Measurements from ENCODE around the gene CISD3.

Gene CISD3

GRCh38 chr17:38747463-38748148 is 17.5 kb downstream of the CISD3 start:
- DNase-seq (ENCODE audit: extremely low read depth, low read depth), result no peak
- no peak for TF ChIP-seq CTCF (IDR thresholded peaks at IDR 0.05; ENCODE audit: low read depth, low read length)

GRCh38 chr17:38748149-38748891 is 18.2 kb downstream of the CISD3 start, which contains the start of gene PCGF2:
Gene PCGF2 (minus strand): TSS chr17:38748336. CDS start chr17:38740402, 7,934 bp downstream.
- no peak for TF ChIP-seq CTCF (IDR thresholded peaks at IDR 0.05; ENCODE audit: low read depth, low read length)
- peak; percentile 66 for DNase-seq (ENCODE audit: extremely low read depth, low read depth)

GRCh38 chr17:38748892-38749222 is 18.7 kb downstream of the CISD3 start:
- no peak for TF ChIP-seq CTCF (IDR thresholded peaks at IDR 0.05; ENCODE audit: low read depth, low read length)
- no peak for DNase-seq (ENCODE audit: extremely low read depth, low read depth)

GRCh38 chr17:38749223-38750043 is 19.3 kb downstream of the CISD3 start:
- peak; percentile 43 for DNase-seq (ENCODE audit: extremely low read depth, low read depth)
- no peak for TF ChIP-seq CTCF (IDR thresholded peaks at IDR 0.05; ENCODE audit: low read depth, low read length)

GRCh38 chr17:38750044-38750311 is 19.8 kb downstream of the CISD3 start:
- DNase-seq (ENCODE audit: extremely low read depth, low read depth), result no peak
- TF ChIP-seq CTCF (IDR thresholded peaks at IDR 0.05; ENCODE audit: low read depth, low read length), result no peak

- DNase-seq (ENCODE audit: extremely low read depth, low read depth), result no peak
- no peak for TF ChIP-seq CTCF (IDR thresholded peaks at IDR 0.05; ENCODE audit: low read depth, low read length)
Measured at GRCh38 chr17:38750312-38751121, 20.4 kb downstream of the CISD3 start.

All from AG09319 (cell line).